WTC11 (cell line): ENCODE data around the gene BCAS1.

ENCODE experiments used
- CTCF ChIP-seq: fragments of 200-600 bp; IDR thresholded peaks from 2 replicates; pipeline ENCODE4 v1.8.0; 2022; ENCODE audit warnings: antibody characterized with exemption
- FOXK1 ChIP-seq: sonication (generic); formaldehyde crosslinking; IDR thresholded peaks from 2 replicates; pipeline ENCODE4 v1.8.0; 2022; ENCODE audit warnings: mild to moderate bottlenecking, moderate library complexity, missing genetic modification reagents
- MAX ChIP-seq: sonication (generic); formaldehyde crosslinking; IDR thresholded peaks from 2 replicates; pipeline ENCODE4 v1.8.0; 2022; ENCODE audit warnings: mild to moderate bottlenecking, missing genetic modification reagents
- TP53 ChIP-seq: sonication (generic); formaldehyde crosslinking; IDR thresholded peaks from 2 replicates; pipeline ENCODE4 v1.8.1; 2023; ENCODE audit warnings: mild to moderate bottlenecking, missing genetic modification reagents
- ZNF138 ChIP-seq: sonication (generic); formaldehyde crosslinking; conservative IDR thresholded peaks from 2 replicates; pipeline ENCODE4 v1.8.1; 2022; ENCODE audit warnings: mild to moderate bottlenecking, moderate library complexity, missing genetic modification reagents
- ZNF232 ChIP-seq: sonication (generic); formaldehyde crosslinking; IDR thresholded peaks from 2 replicates; pipeline ENCODE4 v1.8.0; 2022; ENCODE audit warnings: mild to moderate bottlenecking, missing genetic modification reagents

- TF ChIP-seq CTCF (no peak), MAX (CRISPR knock-in tag) (no peak), ZNF138 (CRISPR knock-in tag) (no peak), FOXK1 (no peak), TP53 (CRISPR knock-in tag) (no peak), ZNF232 (CRISPR knock-in tag) (no peak)
Observed at GRCh38 chr20:53934421-53935343, 135.7 kb downstream of the BCAS1 start.
